ENCODE measurements around the gene HEATR1. TPM values are rescaled to one million over a fixed set of nuclear protein-coding genes. Genes with fewer than 3 reads are reported as not detected.

Gene HEATR1
- total and polyA plus RNA-seq, 2 donors (not counting 1 experiment from before 2014, with no cell fraction given), result 6.1 to 50.6 TPM

DNA sequence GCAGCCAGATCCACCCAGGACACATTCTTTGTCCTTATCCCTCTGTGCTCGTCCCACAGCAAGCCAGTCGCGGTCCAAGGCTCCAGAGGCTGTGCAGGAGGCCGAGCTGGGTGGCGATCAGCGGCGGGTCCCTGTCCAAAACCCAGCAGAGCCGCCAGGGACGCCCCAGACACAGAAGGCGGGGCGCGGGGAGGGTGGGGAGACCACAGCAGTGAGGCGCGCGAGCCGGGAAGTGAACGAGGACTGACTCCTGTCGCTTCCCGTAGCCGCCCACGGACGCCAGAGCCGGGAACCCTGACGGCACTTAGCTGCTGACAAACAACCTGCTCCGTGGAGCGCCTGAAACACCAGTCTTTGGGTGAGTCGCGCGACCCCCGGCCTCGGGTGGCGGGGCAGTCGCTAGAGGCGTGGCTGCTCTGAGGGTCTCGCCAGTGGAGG lies 80.6 kb downstream of the HEATR1 start, which contains the start of gene LGALS8:
Gene LGALS8, plus strand, starts transcription at position 279 of the 438 bp plus-strand sequence. CDS start 2,089 bp downstream, outside the sequence.
- no peaks in the 10 kb centered on the region for H4K20me1 ChIP-seq (ENCODE audit: control insufficient read depth, insufficient read depth, low read length, poor library complexity, severe bottlenecking)
- intact Hi-C loops (cut with micrococcal nuclease), result loop anchor here (1.0 to 5.0 kb wide), 5 partner anchors 81 to 1021 kb away; partner anchors contain the start of genes B3GALNT2, HEATR1, LYST and MTR
- peak within 1 kb of the TSS; percentile 70 to 99 (median 96) for H3K4me3 ChIP-seq (ENCODE audit: control extremely low read depth in 1 of 5, extremely low read depth in 1 of 5, insufficient read depth in 1 of 5, low read depth in 2 of 5, low read length in 4 of 5)
- TF ChIP-seq CTCF (IDR thresholded peaks at IDR 0.05) (no peak), EZH2 (IDR thresholded peaks at IDR 0.05; ENCODE audit: borderline replicate concordance, insufficient read depth, low read depth, low read length, poor library complexity, severe bottlenecking) (no peak)
- peak within 1 kb of the TSS; percentile 91 for H3K9ac ChIP-seq (ENCODE audit: low read length)
- H3K27me3 ChIP-seq (replicated peaks in 1 of 4; ENCODE audit: control extremely low read depth in 1 of 4, control insufficient read depth in 3 of 4, insufficient read depth in 4 of 4, low read length in 3 of 4), result no peaks in the 10 kb centered on the region
- ATAC-seq (ENCODE audit: low read depth) (peak; percentile 64), DNase-seq (peak; percentile 87)
- H3K79me2 ChIP-seq (ENCODE audit: control insufficient read depth, insufficient read depth, low read length), result peaks cover 10% of the 10 kb centered on the region
- H3K4me1 ChIP-seq (ENCODE audit: control insufficient read depth in 2 of 2, insufficient read depth in 2 of 2, low read length in 2 of 2), result peaks cover 8 to 9% of the 10 kb centered on the region in 2 donors
- H3K4me2 ChIP-seq (replicated peaks; ENCODE audit: low read depth, low read length, poor library complexity, severe bottlenecking), result peak within 1 kb of the TSS; percentile 91
- ChIA-PET POLR2A (no interaction called here), CTCF (no interaction called here)
- WGBS (ENCODE audit: insufficient coverage), result 0% methylated on average over 35 of the region's 35 CpGs
- H3K27ac ChIP-seq (ENCODE audit: low read length in 2 of 2), result peak within 1 kb of the TSS; percentile 78
- Mint-ChIP-seq H3K27me3 (no peaks in the 10 kb centered on the region), H3K27ac (peak within 1 kb of the TSS; percentile 97), H3K4me3 (peak within 1 kb of the TSS; percentile 99), H3K4me1 (peaks cover 16% of the 10 kb centered on the region), H3K9me3 (ENCODE audit: insufficient read depth) (no peaks in the 10 kb centered on the region)
- H3K36me3 ChIP-seq (replicated peaks in 1 of 2; ENCODE audit: control extremely low read depth in 1 of 2, control insufficient read depth in 1 of 2, extremely low read depth in 1 of 2, insufficient read depth in 2 of 2, low read length in 1 of 2), result peaks cover 2 to 16% of the 10 kb centered on the region in 2 experiments
- H3K9me3 ChIP-seq (ENCODE audit: control extremely low read depth in 1 of 3, control insufficient read depth in 2 of 3, insufficient read depth in 1 of 3, low read length in 2 of 3), result no peaks in the 10 kb centered on the region
- H2AFZ ChIP-seq (ENCODE audit: insufficient read depth, low read depth, low read length, poor library complexity, severe bottlenecking), result peak within 1 kb of the TSS; percentile 92

DNA sequence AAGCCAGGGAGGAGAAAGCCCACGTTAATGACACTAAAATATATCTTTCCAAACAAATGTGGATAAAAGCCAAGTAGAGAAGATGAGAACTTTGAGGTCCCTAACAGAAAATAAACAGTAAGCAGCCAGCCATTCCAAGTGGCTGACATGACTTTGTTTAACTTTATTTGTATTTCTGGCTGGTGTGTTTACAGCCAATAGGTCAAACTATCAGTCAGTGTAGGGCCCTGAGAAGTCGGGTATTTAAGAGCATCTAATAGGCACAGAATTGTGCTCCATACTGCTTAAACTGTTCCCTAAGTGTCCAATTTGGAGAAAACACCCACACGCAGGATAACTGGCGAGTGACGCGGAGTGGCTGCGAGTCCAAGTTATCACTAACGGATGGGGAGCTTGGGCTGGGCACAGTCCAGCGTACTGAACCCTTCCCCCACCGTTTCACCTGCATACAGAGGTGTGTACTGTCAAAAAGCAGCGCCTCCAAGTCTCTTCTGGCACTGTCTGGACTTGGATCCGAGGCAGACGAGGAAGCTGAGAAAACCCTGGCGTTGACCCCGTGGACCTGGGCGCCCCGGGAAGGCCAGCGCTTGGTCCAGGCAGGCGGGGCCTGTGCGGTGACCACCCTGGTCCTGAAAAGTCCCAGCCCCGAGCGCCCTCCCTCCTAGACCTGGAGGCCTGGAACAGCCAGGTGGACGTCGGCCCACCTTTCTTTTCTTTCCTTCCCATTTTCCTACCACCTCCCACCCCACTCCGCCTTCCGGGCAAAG lies 81.2 kb downstream of the HEATR1 start:
- Histone ChIP-seq H3K9ac (ENCODE audit: low read length) (peak overlapping the region; percentile 91), H3K4me1 (ENCODE audit: control insufficient read depth in 2 of 2, insufficient read depth in 2 of 2, low read length in 2 of 2) (peaks cover 8 to 9% of the 10 kb centered on the region in 2 donors), H3K36me3 (replicated peaks in 1 of 2; ENCODE audit: control extremely low read depth in 1 of 2, control insufficient read depth in 1 of 2, extremely low read depth in 1 of 2, insufficient read depth in 2 of 2, low read length in 1 of 2) (peaks cover 2 to 16% of the 10 kb centered on the region in 2 experiments), H3K4me2 (replicated peaks; ENCODE audit: low read depth, low read length, poor library complexity, severe bottlenecking) (peak overlapping the region; percentile 91), H3K9me3 (ENCODE audit: control extremely low read depth in 1 of 3, control insufficient read depth in 2 of 3, insufficient read depth in 1 of 3, low read length in 2 of 3) (no peaks in the 10 kb centered on the region), H3K27me3 (replicated peaks in 1 of 4; ENCODE audit: control extremely low read depth in 1 of 4, control insufficient read depth in 3 of 4, insufficient read depth in 4 of 4, low read length in 3 of 4) (peaks cover 0 to 1% (median 0%) of the 10 kb centered on the region in 4 experiments), H3K79me2 (ENCODE audit: control insufficient read depth, insufficient read depth, low read length) (peaks cover 7% of the 10 kb centered on the region), H4K20me1 (ENCODE audit: control insufficient read depth, insufficient read depth, low read length, poor library complexity, severe bottlenecking) (no peaks in the 10 kb centered on the region), H2AFZ (ENCODE audit: insufficient read depth, low read depth, low read length, poor library complexity, severe bottlenecking) (peak overlapping the region; percentile 92), H3K4me3 (ENCODE audit: control extremely low read depth in 1 of 5, extremely low read depth in 1 of 5, insufficient read depth in 1 of 5, low read depth in 2 of 5, low read length in 4 of 5) (peak overlapping the region in 4 of 5 experiments; percentile 70 to 99 (median 92)), H3K27ac (ENCODE audit: low read length in 2 of 2) (peak overlapping the region; percentile 78)
- H3K4me3 Mint-ChIP-seq, result peak overlapping the region; percentile 99
- intact Hi-C loops (cut with micrococcal nuclease), result loop anchor here (1.0 to 5.0 kb wide), 2 partner anchors 241 to 1021 kb away; partner anchors contain the start of gene B3GALNT2
- WGBS (ENCODE audit: insufficient coverage), result 41% methylated on average over 25 of the region's 26 CpGs
- ChIA-PET CTCF (no interaction called here), POLR2A (no interaction called here)
- DNase-seq (no peak), ATAC-seq (ENCODE audit: low read depth) (no peak)
- H3K27me3 Mint-ChIP-seq, result no peaks in the 10 kb centered on the region
- TF ChIP-seq CTCF (IDR thresholded peaks at IDR 0.05) (no peak), EZH2 (IDR thresholded peaks at IDR 0.05; ENCODE audit: borderline replicate concordance, insufficient read depth, low read depth, low read length, poor library complexity, severe bottlenecking) (no peak)
- H3K27ac Mint-ChIP-seq, result peak overlapping the region; percentile 97
- no peaks in the 10 kb centered on the region for H3K9me3 Mint-ChIP-seq (ENCODE audit: insufficient read depth)
- peaks cover 16% of the 10 kb centered on the region for H3K4me1 Mint-ChIP-seq

Measured in B cell (primary cell).